ENCODE results near the gene IL25.

The IL25 gene

GRCh38 chr14:23414906-23415820, 42.6 kb downstream of the IL25 start:
- TF ChIP-seq CTCF (IDR thresholded peaks at IDR 0.05): no peak

- TF ChIP-seq CTCF (IDR thresholded peaks at IDR 0.05): no peak
Measured at GRCh38 chr14:23415821-23416778, 43.5 kb downstream of the IL25 start.

GRCh38 chr14:23416801-23417200, 44.2 kb downstream of the IL25 start:
- no peak for TF ChIP-seq CTCF (IDR thresholded peaks at IDR 0.05)

GRCh38 chr14:23418021-23418420, 45.4 kb downstream of the IL25 start:
- no peak for TF ChIP-seq CTCF (IDR thresholded peaks at IDR 0.05)

GRCh38 chr14:23421594-23421993, 49.0 kb downstream of the IL25 start:
- TF ChIP-seq CTCF (IDR thresholded peaks at IDR 0.05): no peak

- no peak for TF ChIP-seq CTCF (IDR thresholded peaks at IDR 0.05)
Measured at GRCh38 chr14:23423657-23424056, 51.0 kb downstream of the IL25 start.

GRCh38 chr14:23425169-23425568, 52.6 kb downstream of the IL25 start:
- no peak for TF ChIP-seq CTCF (IDR thresholded peaks at IDR 0.05)

Measured in LNCAP (cell line).